HG03442 (cell line): Measurements from ENCODE around the gene PGC.
"Not testable (repeated sequence)": the region's sequence is repeated elsewhere in the genome, so short reads cannot be mapped to it uniquely, and the experiment has no call there.

ENCODE experiments used
- ATAC-seq: cut with Tn5 transposase; IDR thresholded peaks from one replicate; pipeline ENCODE4 v1.9.1; 2021; ENCODE audit warnings: mild to moderate bottlenecking, moderate library complexity; ENCODE audit not compliant: unreplicated experiment

Gene PGC

GRCh38 chr6:41777551-41778285 lies 30.5 kb upstream of the PGC start:
- ATAC-seq, result no peak

DNA sequence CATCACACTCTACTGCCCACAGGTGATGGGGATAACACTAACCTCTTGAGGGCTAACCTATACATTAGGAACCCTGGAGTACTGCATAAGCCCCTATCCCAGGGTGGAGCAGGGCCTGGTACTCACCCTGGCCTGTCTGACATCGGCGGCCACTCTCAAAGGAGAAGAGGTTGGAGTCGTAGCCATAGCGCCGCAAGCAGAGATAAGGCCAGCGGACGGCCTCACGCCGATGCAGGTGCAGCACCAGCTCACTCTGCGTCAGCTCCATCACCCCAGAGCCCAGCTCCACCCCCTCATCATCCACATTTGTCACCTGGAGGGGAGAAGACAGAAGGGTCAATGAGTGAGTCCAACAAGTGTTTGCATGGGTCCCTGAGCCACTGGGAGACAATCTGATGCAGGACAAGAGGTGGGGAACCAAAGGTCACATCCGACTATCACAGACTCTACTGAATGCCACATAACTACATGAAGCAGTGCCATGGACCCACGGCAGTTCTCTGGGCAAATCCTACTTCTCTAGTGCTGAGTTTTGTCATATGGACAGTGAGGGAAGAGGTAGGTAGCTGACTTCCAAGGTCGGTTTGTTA lies 28.2 kb upstream of the PGC start:
- ATAC-seq, result no peak

DNA sequence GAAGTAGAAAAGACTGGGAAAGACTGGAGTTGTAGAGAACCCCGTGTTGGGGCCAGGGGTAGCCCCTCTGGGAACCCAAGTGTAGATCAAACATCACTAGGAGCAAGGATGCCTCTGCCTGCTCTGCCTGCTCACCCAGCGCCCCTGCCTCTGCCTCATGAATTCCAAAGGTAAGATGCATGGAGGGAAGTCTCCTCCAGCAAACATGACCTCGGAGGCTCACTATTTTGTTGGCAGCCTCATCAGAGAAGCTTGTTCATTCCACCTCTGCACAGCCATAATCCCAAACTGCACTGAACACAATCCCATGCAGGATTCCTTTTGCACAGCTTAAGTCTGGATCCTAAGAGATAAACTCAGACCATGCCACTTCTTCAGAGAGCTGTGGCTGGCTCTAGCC lies 27.6 kb upstream of the PGC start:
- no peak for ATAC-seq

DNA sequence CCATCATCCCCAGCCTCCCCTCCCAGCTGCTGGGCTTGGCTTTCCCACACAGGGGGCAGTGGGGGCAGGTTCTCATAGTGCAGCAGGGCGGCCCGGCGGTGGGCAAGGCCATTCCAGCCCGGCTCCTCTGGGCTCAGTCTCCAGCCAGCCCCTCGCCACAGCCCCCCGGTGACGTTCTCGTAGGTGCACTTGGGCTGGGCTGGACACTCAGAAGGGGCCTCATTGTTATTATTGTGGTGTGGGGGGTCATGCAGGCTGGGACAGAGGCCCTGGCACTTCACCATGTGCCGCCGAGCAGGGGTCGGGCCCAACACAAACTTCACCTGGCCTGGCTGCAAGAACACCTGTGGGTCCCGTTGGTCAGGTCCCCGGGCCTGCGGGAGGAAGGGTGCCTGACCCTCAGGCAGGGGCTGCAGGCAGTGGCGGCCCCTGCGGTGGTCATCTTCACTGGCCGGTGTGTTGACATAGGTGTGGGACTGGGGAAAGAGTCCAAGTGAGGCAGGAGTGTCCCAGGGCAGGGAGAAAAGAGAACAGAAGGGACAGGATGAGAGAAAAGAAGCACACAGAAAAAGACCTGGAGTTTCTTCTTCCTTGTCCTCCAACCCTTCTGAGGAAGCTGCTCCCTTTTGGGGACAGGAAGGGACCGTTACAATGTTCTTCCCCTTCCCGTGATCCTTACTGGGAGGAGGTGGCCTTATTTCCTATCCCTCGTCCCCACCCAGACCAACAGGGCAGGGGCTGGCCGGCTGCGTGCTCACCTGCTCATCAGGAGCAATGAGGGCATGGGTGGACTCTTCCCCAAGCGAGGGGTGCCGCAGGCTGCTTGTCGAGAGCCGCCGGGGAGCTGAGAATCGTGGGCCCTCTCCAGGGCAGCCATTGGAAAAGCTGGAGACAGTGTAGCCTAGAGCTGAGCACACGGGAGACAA lies 24.1 kb upstream of the PGC start:
- ATAC-seq, result no peak

GRCh38 chr6:41770381-41771057 lies 23.3 kb upstream of the PGC start:
- no peak for ATAC-seq

DNA sequence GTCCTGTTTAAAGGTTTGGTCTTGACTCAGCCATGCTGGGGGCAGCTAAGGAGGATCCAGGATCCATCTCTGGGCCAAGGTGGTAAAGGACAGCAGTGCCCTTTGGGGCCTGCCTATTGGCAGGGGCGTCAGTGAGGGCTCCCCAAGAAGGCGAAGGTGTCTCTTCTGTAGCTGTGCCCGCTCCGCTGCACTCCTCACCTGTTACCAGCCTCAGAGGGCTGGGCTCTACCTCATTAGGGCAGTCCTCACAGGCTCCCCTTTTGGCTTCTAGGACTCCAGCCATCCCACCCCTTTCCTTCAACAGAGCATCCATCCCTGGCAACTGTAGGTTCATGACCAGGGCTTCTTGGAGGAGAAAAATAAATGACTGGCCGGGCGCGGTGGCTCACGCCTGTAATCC lies 22.2 kb upstream of the PGC start:
- no peak for ATAC-seq

DNA sequence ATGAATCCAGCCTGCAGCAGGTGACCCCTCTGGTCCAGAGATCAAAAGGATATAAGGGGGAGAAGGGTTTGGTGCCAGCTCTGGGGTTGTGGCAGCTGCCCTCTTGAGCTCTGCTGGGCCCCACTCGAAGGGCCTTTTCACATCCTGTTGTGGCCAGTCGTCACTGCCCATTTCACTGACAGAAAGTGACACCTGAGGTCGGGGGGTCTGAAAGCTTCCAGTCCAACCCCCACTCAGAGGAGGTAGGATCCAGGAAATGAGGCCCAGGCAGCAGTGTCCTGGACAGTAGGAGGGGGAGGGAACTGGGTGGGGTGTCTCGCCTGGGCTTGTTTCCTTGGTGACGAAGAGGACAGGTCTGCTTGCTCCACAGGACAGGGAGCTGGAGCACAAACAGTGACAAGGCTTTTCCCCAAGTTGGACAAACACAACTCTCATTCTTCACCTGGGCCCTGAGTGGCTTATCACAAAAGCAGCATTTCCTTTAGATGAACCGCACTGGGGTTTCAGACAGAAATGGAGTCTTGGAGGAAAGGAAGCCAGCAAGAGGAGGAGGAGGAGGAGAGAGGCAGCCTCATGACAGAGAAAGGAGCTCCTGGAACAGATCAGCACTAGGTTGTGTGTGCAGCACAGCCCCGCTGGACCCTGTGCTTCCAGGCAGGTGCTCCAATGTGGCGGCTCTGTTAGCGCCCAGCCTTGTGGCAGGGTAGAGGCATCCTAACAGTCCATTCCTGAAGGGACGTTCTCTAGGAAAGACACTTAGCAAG lies 21.5 kb upstream of the PGC start:
- no peak for ATAC-seq

- no peak for ATAC-seq
These were observed 20.1 kb upstream of the PGC start for GRCh38 chr6:41767112-41767833.

- not testable (repeated sequence) for ATAC-seq
These were observed 19.0 kb upstream of the PGC start for GRCh38 chr6:41766043-41766664.

DNA sequence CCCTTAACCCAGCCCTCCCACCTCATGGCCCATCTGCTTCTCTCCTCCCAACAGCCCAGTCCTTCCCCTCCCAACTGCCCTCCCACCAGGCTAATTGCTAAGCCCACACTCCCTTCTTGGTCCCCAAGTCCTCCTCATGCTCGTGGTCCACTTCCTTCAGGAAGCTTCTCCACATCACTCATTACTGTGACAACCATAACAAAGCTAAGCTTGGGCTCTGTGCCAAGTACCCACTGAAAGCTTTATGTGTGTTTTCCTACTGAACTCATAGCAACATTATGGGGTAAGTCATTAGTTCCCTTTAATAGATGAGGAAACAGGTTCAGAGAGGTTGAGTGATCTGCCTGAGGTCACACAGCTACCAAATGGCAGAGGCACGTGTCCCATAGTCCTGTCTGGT lies 16.3 kb upstream of the PGC start:
- ATAC-seq, result no peak

DNA sequence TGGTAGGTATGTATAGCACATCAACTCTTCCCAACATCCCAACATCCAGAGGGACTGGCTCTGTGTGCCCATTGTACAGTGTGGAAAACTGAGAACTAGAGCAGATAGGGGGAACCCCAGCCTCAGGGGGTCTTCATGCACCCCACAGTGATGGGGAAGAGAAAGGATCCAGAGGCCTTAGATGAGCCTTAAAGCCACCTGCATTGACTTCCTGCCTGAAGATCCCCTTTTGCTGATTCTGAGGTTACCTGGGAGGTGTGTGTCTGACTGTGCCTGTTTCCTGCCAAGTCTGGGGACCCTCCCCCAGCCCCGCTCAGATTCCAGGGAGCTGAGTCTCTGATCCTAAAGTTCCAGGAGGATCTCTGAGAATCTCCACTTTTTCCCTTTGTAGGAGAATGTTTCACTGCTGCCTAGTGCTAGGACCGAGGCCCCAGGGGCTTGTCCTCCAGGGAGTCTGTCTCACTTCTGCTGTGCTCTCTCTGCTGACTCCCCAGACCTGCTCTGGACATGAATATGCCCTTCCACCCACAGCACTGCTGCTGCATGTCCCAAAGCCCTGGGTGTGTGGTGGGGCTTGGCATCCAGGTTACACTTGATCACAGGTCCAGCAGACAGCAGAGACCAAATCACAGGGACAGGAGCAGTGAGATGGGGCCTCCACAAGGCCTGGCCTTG lies 12.8 kb upstream of the PGC start:
- no peak for ATAC-seq

DNA sequence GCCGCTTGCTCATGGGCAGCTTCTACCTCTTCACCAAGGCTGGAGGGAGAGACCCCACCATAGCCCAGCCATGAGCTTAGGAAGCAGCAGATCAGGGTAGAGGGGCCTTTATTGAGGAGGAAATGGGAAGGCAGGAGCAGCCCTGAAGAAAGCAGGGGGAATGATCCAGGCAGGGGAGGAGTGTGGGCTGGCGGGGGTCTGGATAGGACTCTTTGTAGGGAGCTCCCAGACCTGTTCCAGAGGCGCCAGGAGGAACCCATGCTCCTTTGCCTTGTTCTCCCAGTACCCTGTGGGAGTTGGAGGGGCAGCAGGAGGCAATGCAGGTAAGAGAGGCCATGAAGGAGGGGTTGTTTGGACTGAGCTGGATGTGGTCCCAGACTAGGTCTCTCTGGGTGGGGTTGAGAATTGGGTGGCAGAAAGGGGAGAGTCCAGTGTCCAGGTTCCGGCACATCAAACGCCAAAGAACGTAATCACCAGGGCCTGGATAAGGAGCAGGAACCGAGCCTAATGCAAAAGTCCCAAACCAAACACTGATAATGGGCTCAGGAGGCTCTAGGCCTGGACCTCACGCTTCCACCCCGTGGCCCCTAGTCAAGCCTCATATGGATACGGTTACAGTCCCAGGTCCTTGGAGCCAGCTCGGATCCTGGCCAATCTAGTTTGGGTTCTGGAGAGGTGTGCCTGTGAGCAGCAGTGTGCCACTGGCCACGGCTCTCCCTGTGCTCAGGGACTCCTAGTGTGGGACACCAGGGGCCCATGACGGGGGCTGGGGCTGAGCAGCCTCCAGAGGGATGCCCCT lies 12.1 kb upstream of the PGC start:
- ATAC-seq, result no peak

- no peak for ATAC-seq
These were observed 11.4 kb upstream of the PGC start for GRCh38 chr6:41758641-41759035.

DNA sequence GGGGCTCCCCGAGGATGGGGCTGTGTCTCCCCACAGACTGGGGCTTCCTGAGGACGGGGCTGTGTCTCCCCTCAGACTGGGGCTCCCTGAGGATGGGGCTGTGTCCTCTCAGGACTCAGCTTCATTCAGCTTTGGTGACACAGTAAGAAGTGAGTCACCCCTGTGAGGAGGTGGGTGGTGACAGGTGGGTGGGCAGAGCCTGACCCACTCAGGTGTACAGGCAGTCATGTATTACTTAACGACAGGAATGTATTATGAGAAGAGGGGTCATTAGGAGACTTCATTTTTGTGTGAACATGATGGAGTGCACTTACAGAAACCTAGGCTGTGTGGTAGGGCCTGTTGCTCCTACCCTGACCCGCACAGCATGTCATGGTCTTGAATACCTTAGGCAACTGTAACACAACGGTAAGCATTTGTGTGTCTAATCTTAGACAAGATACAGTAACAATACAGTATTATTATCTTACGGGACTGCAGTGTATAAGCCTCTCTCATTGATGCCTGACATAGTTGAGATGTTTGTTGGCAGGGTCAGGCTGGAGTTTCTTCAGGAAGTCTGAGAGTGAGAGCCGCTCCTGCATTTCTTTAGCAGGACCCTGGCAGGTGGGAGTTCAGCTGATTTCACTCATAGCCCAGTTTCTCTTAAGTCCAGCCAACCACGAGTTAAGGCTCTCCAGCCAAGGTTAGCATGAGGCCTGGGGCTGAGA lies 10.9 kb upstream of the PGC start:
- ATAC-seq, result no peak

GRCh38 chr6:41757271-41757670 lies 10.1 kb upstream of the PGC start:
- ATAC-seq, result no peak

GRCh38 chr6:41756354-41756753 lies 9.2 kb upstream of the PGC start:
- no peak for ATAC-seq

DNA sequence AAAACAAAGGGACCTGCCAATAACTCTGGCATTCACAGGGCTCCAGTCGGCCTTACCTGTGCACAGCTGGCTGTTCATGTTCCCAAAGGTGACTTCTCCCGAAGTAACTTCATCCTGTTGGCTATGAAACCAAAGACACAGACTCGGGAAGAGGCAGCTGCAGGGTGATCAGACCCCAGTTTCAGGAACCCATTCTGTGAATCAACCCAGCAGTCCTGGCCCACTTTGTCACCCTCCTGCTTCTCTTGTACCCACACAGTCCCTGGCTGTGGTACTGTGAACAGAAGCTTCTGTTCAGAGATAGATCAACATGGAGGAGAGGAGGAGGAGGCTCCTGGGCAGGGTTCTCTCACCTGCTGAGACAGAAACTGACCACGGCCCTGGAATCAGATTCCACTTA lies 8.7 kb upstream of the PGC start:
- ATAC-seq, result no peak
